Right lobe of liver (tissue), 6 donors: ENCODE data around the gene KIF2A. TPM values are rescaled to one million over a fixed set of nuclear protein-coding genes. Genes with fewer than 3 reads are reported as not detected.

Experiments used
- ATAC-seq, 4 donors: fragments of 200-7000 bp; cut with Tn5 transposase; one replicate each; pipeline ENCODE4 v1.9.1; 2020; ENCODE audit warnings: mild to moderate bottlenecking in 4 of 4, moderate library complexity in 4 of 4
- DNase-seq, 3 donors: peaks; one replicate each; pipeline ENCODE4 v3.0.0-alpha.2; 2020
- H3K27ac ChIP-seq, 3 donors: fragments of 200-600 bp; one replicate each; pipeline ENCODE4 v1.8.0; 2022
- H3K27me3 ChIP-seq, 2 donors: fragments of 200-600 bp; one replicate each; pipeline ENCODE4 v1.8.0; 2022
- H3K36me3 ChIP-seq, 4 donors: fragments of 200-600 bp; sonication (generic) in 1 of 4; one replicate each; pipeline versions ENCODE4 v1.5.1 to v1.8.0; 2017 to 2022; ENCODE audit warnings: control low read depth in 1 of 4
- H3K4me1 ChIP-seq, 4 donors: fragments of 200-600 bp; sonication (generic) in 1 of 4; one replicate each; pipeline versions ENCODE4 v1.5.1 to v1.8.0; 2017 to 2022; ENCODE audit warnings: control low read depth in 1 of 4
- H3K4me3 ChIP-seq, 3 donors: fragments of 200-600 bp; one replicate each; pipeline ENCODE4 v1.8.0; 2022
- H3K9me3 ChIP-seq, 4 donors: fragments of 200-600 bp; sonication (generic) in 1 of 4; one replicate each; pipeline versions ENCODE4 v1.5.1 to v1.8.0; 2017 to 2022; ENCODE audit warnings: control low read depth in 1 of 4
- POLR2A ChIP-seq: fragments of 450-650 bp; IDR thresholded peaks from one replicate; pipeline ENCODE4 v1.6.1; 2017; ENCODE audit warnings: antibody characterized with exemption, mild to moderate bottlenecking
- WGBS: methylation state at CpG from one replicate; pipeline ENCODE4 v1.1.6; 2018; ENCODE audit warnings: low coverage, low lambda C conversion rate; ENCODE audit not compliant: insufficient coverage; ENCODE audit errors: missing lambda C conversion rate; 5-methylcytosine and 5-hydroxymethylcytosine counted together
- intact Hi-C, 2 donors: fragments of 100-400 bp; cut with DNase I; formaldehyde crosslinking; loops; one replicate each; pipeline versions ENCODE4 v1.11.2 to v1.14.1; 2022
- total RNA-seq, 6 experiments: library from RNA; depleted of rRNA in 2 of 6; stranded (reverse); fragments of >200 nt in 2 of 6; fragmentation: NEBNext Ultra II Directional in 3 of 6; extraction: Animal tissue kit (Norgen Biotek cat#: 25700) in 3 of 6; gene quantifications; one replicate each; pipeline versions ENCODE4 v1.1.0 to v1.2.4, GENCODE V29; 2016 to 2023
- TF ChIP-seq, protein P1 (sequence below), 4 donors: fragments of 200-600 bp in 3 of 4; fragments of 450-650 bp in 1 of 4; IDR thresholded peaks; one replicate each; pipeline versions ENCODE4 v1.5.1 to v1.8.0; 2016 to 2022; ENCODE audit warnings: antibody characterized with exemption in 4 of 4, mild to moderate bottlenecking in 2 of 4
- donor health status: DM: no; HTN: yes; CAD: no.
- donor health status: DM: no; HTN: no; CAD: no.
- donor health status: DM: no; HTN: no; CAD: no.
- donor health status: DM: no; HTN: yes; CAD: no.
- donor health status: DM: no; HTN: yes; CAD: no.

KIF2A gene
- total RNA-seq, 6 experiments from 2014 or later: 4.9 to 10.2 (median 6.7) TPM

DNA sequence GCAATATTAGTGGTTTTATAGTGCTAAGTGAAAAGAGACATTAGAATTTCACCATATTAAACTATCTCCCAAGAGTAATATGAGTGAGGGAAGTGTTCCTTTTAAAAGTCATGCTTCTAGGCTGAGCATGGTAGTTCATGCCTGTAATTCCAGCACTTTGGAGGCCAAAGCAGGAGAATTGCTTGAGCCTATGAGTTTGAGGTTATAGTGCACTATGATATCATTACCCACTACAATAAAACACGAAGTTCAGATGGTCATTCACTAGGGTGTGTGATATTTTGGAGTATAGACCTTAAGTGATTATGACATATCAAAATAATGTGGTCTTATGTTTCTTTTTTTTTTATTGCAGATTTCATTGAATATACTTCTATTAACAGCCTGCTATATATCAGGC, 6.7 kb downstream of the KIF2A start:
- H3K4me1 ChIP-seq: no peaks in the 10 kb centered on the region
- H3K27ac ChIP-seq: no peak overlapping the region
- intact Hi-C loops: no loop called here
- no peaks in the 10 kb centered on the region for H3K9me3 ChIP-seq
- no peak overlapping the region for H3K4me3 ChIP-seq
- no peaks in the 10 kb centered on the region for H3K36me3 ChIP-seq
- ATAC-seq (no peak), DNase-seq (no peak)
- 62% methylated on average over 1 of the region's 1 CpG for WGBS
- no peak for TF ChIP-seq POLR2A
- TF ChIP-seq, protein P1, sequence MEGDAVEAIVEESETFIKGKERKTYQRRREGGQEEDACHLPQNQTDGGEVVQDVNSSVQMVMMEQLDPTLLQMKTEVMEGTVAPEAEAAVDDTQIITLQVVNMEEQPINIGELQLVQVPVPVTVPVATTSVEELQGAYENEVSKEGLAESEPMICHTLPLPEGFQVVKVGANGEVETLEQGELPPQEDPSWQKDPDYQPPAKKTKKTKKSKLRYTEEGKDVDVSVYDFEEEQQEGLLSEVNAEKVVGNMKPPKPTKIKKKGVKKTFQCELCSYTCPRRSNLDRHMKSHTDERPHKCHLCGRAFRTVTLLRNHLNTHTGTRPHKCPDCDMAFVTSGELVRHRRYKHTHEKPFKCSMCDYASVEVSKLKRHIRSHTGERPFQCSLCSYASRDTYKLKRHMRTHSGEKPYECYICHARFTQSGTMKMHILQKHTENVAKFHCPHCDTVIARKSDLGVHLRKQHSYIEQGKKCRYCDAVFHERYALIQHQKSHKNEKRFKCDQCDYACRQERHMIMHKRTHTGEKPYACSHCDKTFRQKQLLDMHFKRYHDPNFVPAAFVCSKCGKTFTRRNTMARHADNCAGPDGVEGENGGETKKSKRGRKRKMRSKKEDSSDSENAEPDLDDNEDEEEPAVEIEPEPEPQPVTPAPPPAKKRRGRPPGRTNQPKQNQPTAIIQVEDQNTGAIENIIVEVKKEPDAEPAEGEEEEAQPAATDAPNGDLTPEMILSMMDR (IDR thresholded peaks at IDR 0.05): no peak
- no peaks in the 10 kb centered on the region for H3K27me3 ChIP-seq

DNA sequence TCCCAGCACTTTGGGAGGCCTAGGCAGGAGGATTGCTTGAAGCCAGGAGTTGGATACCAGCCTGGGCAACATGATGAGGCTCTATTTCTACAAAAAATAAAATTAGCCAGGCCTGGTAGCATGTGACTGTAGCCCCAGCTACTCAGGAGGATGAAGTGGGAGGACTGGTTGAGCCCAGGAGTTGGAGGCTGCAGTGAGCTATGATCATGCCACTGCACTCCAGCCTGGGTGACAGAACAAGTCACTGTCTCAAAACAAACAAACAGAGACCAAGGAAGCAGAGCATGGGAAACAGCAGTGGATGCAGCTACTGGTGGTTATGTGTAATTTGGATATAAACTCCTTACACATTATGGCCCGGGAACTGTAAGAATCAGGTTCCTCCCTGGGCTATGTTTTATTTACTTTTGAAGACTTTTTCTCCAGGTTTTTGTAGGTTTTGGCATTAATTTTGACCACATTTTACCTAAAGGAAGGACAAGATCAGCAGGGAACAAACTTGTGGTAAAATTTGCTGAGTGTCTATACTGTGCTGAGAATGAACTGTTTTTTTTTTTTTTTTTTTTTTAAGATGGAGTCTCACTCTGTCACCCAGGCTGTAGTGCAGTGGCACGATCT, 8.3 kb downstream of the KIF2A start:
- DNase-seq: no peak
- Histone ChIP-seq H3K9me3 (no peaks in the 10 kb centered on the region), H3K36me3 (no peaks in the 10 kb centered on the region), H3K4me3 (no peak overlapping the region), H3K4me1 (no peaks in the 10 kb centered on the region), H3K27ac (no peak overlapping the region), H3K27me3 (no peaks in the 10 kb centered on the region)
- WGBS: 85% methylated on average over 2 of the region's 2 CpGs
- intact Hi-C loops: no loop called here
- no peak for TF ChIP-seq POLR2A
- TF ChIP-seq, protein P1 (IDR thresholded peaks at IDR 0.05): no peak
- no peak for ATAC-seq

DNA sequence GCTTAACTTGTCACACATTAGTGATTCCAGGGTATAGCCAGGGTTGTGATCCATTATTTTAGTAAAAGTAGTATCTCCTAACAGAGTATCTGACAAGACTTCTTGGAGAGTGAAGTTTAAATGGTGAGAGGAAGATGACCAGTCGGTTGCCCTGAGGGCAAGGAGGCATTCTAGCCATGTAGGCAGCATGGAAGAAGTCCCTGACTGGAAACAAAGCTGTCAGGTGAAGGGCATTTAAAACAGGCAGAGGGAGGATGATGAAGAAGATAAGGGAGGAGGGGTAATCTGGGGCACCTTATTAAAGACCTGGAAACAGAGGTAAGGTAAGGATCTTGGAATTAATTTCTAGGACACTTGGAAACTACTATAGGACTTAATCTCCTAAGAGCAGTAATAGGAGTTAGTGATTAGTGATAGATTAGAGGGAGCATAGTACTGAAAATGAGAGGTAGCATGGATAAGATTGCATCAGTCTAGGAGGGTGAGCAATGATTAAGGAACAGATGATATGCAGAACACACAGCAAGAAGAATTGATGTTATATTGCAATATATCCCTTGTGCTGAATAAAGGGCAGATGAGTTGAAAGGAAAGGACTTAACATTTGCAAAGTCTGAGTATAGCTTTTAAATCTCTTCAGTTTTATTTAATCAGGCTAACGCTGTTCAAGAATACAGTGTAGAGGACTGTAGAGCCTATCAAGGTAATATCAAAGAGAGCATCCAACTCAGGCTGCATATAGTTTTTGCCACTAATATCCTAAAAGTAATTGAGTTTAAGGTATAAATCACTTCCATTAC, 9.6 kb downstream of the KIF2A start:
- TF ChIP-seq, protein P1 (IDR thresholded peaks at IDR 0.05): no peak
- 90% methylated on average over 2 of the region's 2 CpGs for WGBS
- no peaks in the 10 kb centered on the region for H3K36me3 ChIP-seq
- H3K4me1 ChIP-seq: no peaks in the 10 kb centered on the region
- DNase-seq (no peak), ATAC-seq (no peak)
- no peak overlapping the region for H3K4me3 ChIP-seq
- H3K27me3 ChIP-seq: no peaks in the 10 kb centered on the region
- H3K9me3 ChIP-seq: no peaks in the 10 kb centered on the region
- intact Hi-C loops: no loop called here
- H3K27ac ChIP-seq: no peak overlapping the region

DNA sequence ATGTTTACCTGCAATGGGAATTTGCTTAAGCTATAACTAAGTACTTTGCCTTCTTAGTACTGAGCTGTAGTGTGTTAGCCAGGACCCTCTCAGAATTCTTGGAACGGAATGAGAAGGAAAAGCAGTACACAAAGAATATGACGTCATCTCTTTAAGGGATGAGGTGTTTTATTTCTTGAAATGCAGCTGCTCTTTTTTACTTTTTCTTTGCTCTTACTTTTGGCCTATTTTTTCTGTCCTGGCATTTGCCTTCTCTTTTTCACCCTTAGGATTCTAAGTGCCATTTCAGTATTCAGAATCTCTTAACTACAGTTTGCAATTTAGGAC, 10.1 kb downstream of the KIF2A start:
- TF ChIP-seq, protein P1 (IDR thresholded peaks at IDR 0.05): no peak
- no peak for TF ChIP-seq POLR2A
- DNase-seq (no peak), ATAC-seq (no peak)
- Histone ChIP-seq H3K4me3 (no peak overlapping the region), H3K9me3 (no peaks in the 10 kb centered on the region), H3K27me3 (no peaks in the 10 kb centered on the region), H3K4me1 (no peaks in the 10 kb centered on the region), H3K27ac (no peak overlapping the region), H3K36me3 (no peaks in the 10 kb centered on the region)
- WGBS: 29% methylated on average over 2 of the region's 2 CpGs
- intact Hi-C loops: no loop called here
